SK-N-SH (cell line): ENCODE measurements around the gene NFE2. TPM values are rescaled to one million over a fixed set of nuclear protein-coding genes. Genes with fewer than 3 reads are reported as not detected.

ENCODE experiments used
- CTCF ChIA-PET: fragments of 300-600, 350-600 bp; formaldehyde crosslinking; extraction: SDS; loops from one replicate; lab custom pipeline; 2021; lab: Yijun Ruan, JAX
- POLR2A ChIA-PET: fragments of 350-600 bp; sonication (Branson Sonifier 250); formaldehyde crosslinking; extraction: SDS; loops from one replicate; lab custom pipeline; 2020; ENCODE audit warnings: antibody characterized with exemption, inconsistent platforms; lab: Yijun Ruan, JAX
- DNase-seq: peaks from one replicate; pipeline ENCODE4 v3.0.0; 2012
- H2AFZ ChIP-seq: fragments of 200-600 bp; sonication (generic); 2 replicates; pipeline ENCODE4 v1.8.1; 2016; ENCODE audit warnings: antibody characterized with exemption, mild to moderate bottlenecking, low read depth
- H3F3A ChIP-seq: fragments of 200-600 bp; sonication (generic); replicated peaks from 2 replicates; pipeline ENCODE3; 2016; ENCODE audit warnings: antibody characterized with exemption, mild to moderate bottlenecking; ENCODE audit not compliant: insufficient read depth
- H3K27ac ChIP-seq, 2 experiments: fragments of 200-500 bp in 1 of 2; fragments of 200-600 bp in 1 of 2; sonication (Bioruptor generic) in 1 of 2; sonication (generic), shearing (Covaris generic) in 1 of 2; 2 replicates each; pipeline versions ENCODE4 v1.5.1 to v1.6.1; 2014 to 2016; ENCODE audit warnings: low read depth in 2 of 2, inconsistent platforms in 1 of 2, low read length in 1 of 2, mild to moderate bottlenecking in 1 of 2, mixed read lengths in 1 of 2
- H3K27me3 ChIP-seq: fragments of 200-600 bp; sonication (generic), shearing (Covaris generic); 2 replicates; pipeline ENCODE4 v1.6.1; 2016; ENCODE audit warnings: mixed run types; ENCODE audit not compliant: insufficient read depth
- H3K36me3 ChIP-seq, 2 experiments: fragments of 200-500 bp in 1 of 2; fragments of 200-600 bp in 1 of 2; sonication (Bioruptor generic) in 1 of 2; sonication (generic) in 1 of 2; replicated peaks in 1 of 2; 2 replicates each; pipeline versions ENCODE3 to v1.5.1; 2014 to 2016; ENCODE audit warnings: low read length in 1 of 2, mild to moderate bottlenecking in 1 of 2; ENCODE audit not compliant: insufficient read depth in 2 of 2, control insufficient read depth in 1 of 2
- H3K4me1 ChIP-seq, 2 experiments: fragments of 200-500 bp in 1 of 2; fragments of 200-600 bp in 1 of 2; sonication (Bioruptor generic) in 1 of 2; sonication (generic), shearing (Covaris generic) in 1 of 2; 2 replicates each; pipeline versions ENCODE4 v1.5.1 to v1.6.1; 2014 to 2016; ENCODE audit warnings: low read depth in 1 of 2, low read length in 1 of 2, mixed run types in 1 of 2; ENCODE audit not compliant: insufficient read depth in 2 of 2, control insufficient read depth in 1 of 2
- H3K4me2 ChIP-seq: fragments of 200-600 bp; sonication (generic), shearing (Covaris generic); 2 replicates; pipeline ENCODE4 v1.6.1; 2017; ENCODE audit warnings: mixed run types
- H3K4me3 ChIP-seq, 2 experiments: fragments of 200-500 bp in 1 of 2; fragments of 200-600 bp in 1 of 2; sonication (Bioruptor generic) in 1 of 2; sonication (generic), shearing (Covaris generic) in 1 of 2; 2 replicates each; pipeline versions ENCODE4 v1.5.1 to v1.8.1; 2014 to 2016; ENCODE audit warnings: low read depth in 2 of 2, inconsistent platforms in 1 of 2, low read length in 1 of 2, mild to moderate bottlenecking in 1 of 2, mixed read lengths in 1 of 2, moderate library complexity in 1 of 2
- H3K79me2 ChIP-seq: fragments of 200-600 bp; sonication (generic); 2 replicates; pipeline ENCODE4 v1.8.1; 2017; ENCODE audit warnings: mild to moderate bottlenecking; ENCODE audit not compliant: insufficient read depth
- H3K9ac ChIP-seq: fragments of 200-600 bp; sonication (generic); 2 replicates; pipeline ENCODE4 v1.6.1; 2017; ENCODE audit warnings: mixed run types
- H3K9me2 ChIP-seq: fragments of 200-600 bp; sonication (generic); 2 replicates; pipeline ENCODE4 v1.6.1; 2017; ENCODE audit warnings: mixed run types
- H3K9me3 ChIP-seq: fragments of 200-600 bp; sonication (generic); 2 replicates; pipeline ENCODE4 v1.6.1; 2017; ENCODE audit warnings: mixed run types, mild to moderate bottlenecking, moderate library complexity
- H4K20me1 ChIP-seq: fragments of 200-600 bp; sonication (generic); 2 replicates; pipeline ENCODE4 v1.6.1; 2017; ENCODE audit warnings: mild to moderate bottlenecking, mixed run types; ENCODE audit not compliant: insufficient read depth
- CTCF ChIP-seq: fragments of 200-600 bp; sonication (generic); IDR thresholded peaks from 2 replicates; pipeline ENCODE4 v1.6.1; 2017; ENCODE audit warnings: antibody characterized with exemption, mild to moderate bottlenecking, moderate library complexity
- EZH2phosphoT487 ChIP-seq: fragments of 200-600 bp; sonication (generic); IDR thresholded peaks from 2 replicates; pipeline ENCODE4 v1.6.1; 2017; ENCODE audit warnings: low read depth, mixed run types, mild to moderate bottlenecking, antibody characterized with exemption, moderate library complexity, borderline replicate concordance
- MEF2A ChIP-seq: IDR thresholded peaks from 2 replicates; pipeline ENCODE4 v1.4.0; 2012; ENCODE audit warnings: low read depth, borderline replicate concordance
- NFIC ChIP-seq: IDR thresholded peaks from 2 replicates; pipeline ENCODE4 v1.4.0; 2012; ENCODE audit warnings: borderline replicate concordance
- NRF1 ChIP-seq: IDR thresholded peaks from 2 replicates; pipeline ENCODE4 v1.6.1; 2012; ENCODE audit warnings: low read depth, mild to moderate bottlenecking, low read length
- RXRA ChIP-seq: IDR thresholded peaks from 2 replicates; pipeline ENCODE4 v1.4.0; 2012; ENCODE audit warnings: low read depth, mild to moderate bottlenecking, borderline replicate concordance
- YY1 ChIP-seq: IDR thresholded peaks from 2 replicates; pipeline ENCODE4 v1.4.0; 2012; ENCODE audit warnings: low read depth, mild to moderate bottlenecking
- WGBS: methylation state at CpG from one replicate; pipeline ENCODE4 v1.1.6; 2017; ENCODE audit warnings: low lambda C conversion rate; 5-methylcytosine and 5-hydroxymethylcytosine counted together
- polyA plus RNA-seq, 3 experiments: library from polyadenylated mRNA; depleted of rRNA; stranded (reverse); fragments of >200 nt; gene quantifications; 2 replicates each; pipeline ENCODE4 v1.2.3, GENCODE V29; 2012

Gene NFE2
- polyA plus RNA-seq, 1 of the 3 experiments (the other 2 are of a cell fraction), result 0.25 TPM

GRCh38 chr12:54340846-54341245 is 40.0 kb upstream of the NFE2 start (continued):
- TF ChIP-seq NFIC, result no peak

- no peaks in the 10 kb centered on the region for H3K9me2 ChIP-seq
- CTCF ChIA-PET, result interaction anchor here (0.5 to 16.1 kb wide), 10 partner anchors 13 to 332 kb away, joined by 3 to 266 read pairs (median 38); partner anchors contain the start of gene COPZ1
- no peaks in the 10 kb centered on the region for H3F3A ChIP-seq
- peaks cover 22% of the 10 kb centered on the region for H4K20me1 ChIP-seq
- H3K4me3 ChIP-seq, result no peak overlapping the region
- TF ChIP-seq EZH2phosphoT487 (no peak), CTCF (no peak), RXRA (no peak), YY1 (no peak), NRF1 (no peak)
- TF ChIP-seq, all 33 proteins: peak for 0
- H3K27me3 ChIP-seq, result no peaks in the 10 kb centered on the region
- POLR2A ChIA-PET, result no interaction called here
- H3K36me3 ChIP-seq, result peaks cover 22 to 26% of the 10 kb centered on the region in 2 experiments
- DNase-seq, result no peak
- peaks cover 0 to 5% of the 10 kb centered on the region in 2 experiments; a peak in 1 of 4 replicates for H3K4me1 ChIP-seq
- H3K4me2 ChIP-seq, result no peak overlapping the region
- WGBS, result 92% methylated on average over 4 of the region's 4 CpGs
- H3K9me3 ChIP-seq, result no peaks in the 10 kb centered on the region
- no peak overlapping the region for H2AFZ ChIP-seq
- no peak overlapping the region for H3K9ac ChIP-seq
- H3K27ac ChIP-seq, result no peak overlapping the region
- H3K79me2 ChIP-seq, result peaks cover 42% of the 10 kb centered on the region
These were observed 38.0 kb upstream of the NFE2 start for GRCh38 chr12:54338698-54339296.

GRCh38 chr12:54337854-54338650 is 37.2 kb upstream of the NFE2 start:
- CTCF ChIA-PET, result interaction anchor here (0.5 to 16.1 kb wide), 20 partner anchors 9 to 332 kb away, joined by 3 to 266 read pairs (median 16); partner anchors contain the start of genes COPZ1 and NFE2
- no peaks in the 10 kb centered on the region for H3F3A ChIP-seq
- H2AFZ ChIP-seq, result no peak overlapping the region
- no peak for DNase-seq
- H3K4me2 ChIP-seq, result no peak overlapping the region
- peaks cover 14 to 19% of the 10 kb centered on the region in 2 experiments for H3K36me3 ChIP-seq
- no peaks in the 10 kb centered on the region for H3K9me2 ChIP-seq
- no peaks in the 10 kb centered on the region for H3K27me3 ChIP-seq
- H3K79me2 ChIP-seq, result peaks cover 50% of the 10 kb centered on the region
- H3K9me3 ChIP-seq, result no peaks in the 10 kb centered on the region
- H3K9ac ChIP-seq, result no peak overlapping the region
- H3K4me1 ChIP-seq, result peaks cover 0 to 5% of the 10 kb centered on the region in 2 experiments; a peak in 1 of 4 replicates
- no peak for TF ChIP-seq MEF2A
- TF ChIP-seq, all 33 proteins: peak for 0
- POLR2A ChIA-PET, result interaction anchor here (0.8 to 1.4 kb wide), 4 partner anchors 15 to 58 kb away, joined by 3 to 9 read pairs (median 6); partner anchors contain the start of genes CBX5 and HNRNPA1
- H3K27ac ChIP-seq, result no peak overlapping the region
- H4K20me1 ChIP-seq, result peaks cover 22% of the 10 kb centered on the region
- WGBS, result 90% methylated on average over 3 of the region's 3 CpGs
- no peak overlapping the region for H3K4me3 ChIP-seq
